Measurements from ENCODE around the gene ALK. TPM values are rescaled to one million over a fixed set of nuclear protein-coding genes. Genes with fewer than 3 reads are reported as not detected.

Gene ALK
- total RNA-seq, 1 experiment from 2014 or later = 0.07 TPM

- intact Hi-C loops (cut with micrococcal nuclease) = no loop called here
- no TSS peak for BruUV-seq (replicated peaks)
- Mint-ChIP-seq H3K36me3 (ENCODE audit: insufficient read depth, unreplicated experiment) (no peaks in the 10 kb centered on the region), H3K4me1 (ENCODE audit: insufficient read depth, unreplicated experiment) (no peaks in the 10 kb centered on the region), H3K4me3 (ENCODE audit: unreplicated experiment) (no peak overlapping the region), H3K27me3 (ENCODE audit: insufficient read depth, unreplicated experiment) (no peaks in the 10 kb centered on the region), H3K27ac (ENCODE audit: low read depth, unreplicated experiment) (no peak overlapping the region), H3K9me3 (ENCODE audit: unreplicated experiment) (peaks cover 2% of the 10 kb centered on the region)
- CTCF ChIA-PET = no interaction called here
- POLR2A ChIA-PET = no interaction called here
- no peak for DNase-seq (ENCODE audit: unreplicated experiment)
- no peak for TF ChIP-seq CTCF (IDR thresholded peaks at IDR 0.05; ENCODE audit: unreplicated experiment)
Measured at GRCh38 chr2:29475499-29475898, 445.9 kb downstream of the ALK start.

GRCh38 chr2:29469961-29470360, 451.4 kb downstream of the ALK start:
- no peak for TF ChIP-seq CTCF (IDR thresholded peaks at IDR 0.05; ENCODE audit: unreplicated experiment)
- no peak overlapping the region for H3K27ac Mint-ChIP-seq (ENCODE audit: low read depth, unreplicated experiment)
- no TSS peak for BruUV-seq (replicated peaks)
- no peaks in the 10 kb centered on the region for H3K4me1 Mint-ChIP-seq (ENCODE audit: insufficient read depth, unreplicated experiment)
- ChIA-PET CTCF (no interaction called here), POLR2A (no interaction called here)
- H3K36me3 Mint-ChIP-seq (ENCODE audit: insufficient read depth, unreplicated experiment) = no peaks in the 10 kb centered on the region
- peaks cover 11% of the 10 kb centered on the region for H3K9me3 Mint-ChIP-seq (ENCODE audit: unreplicated experiment)
- intact Hi-C loops (cut with micrococcal nuclease) = no loop called here
- DNase-seq (ENCODE audit: unreplicated experiment) = no peak
- H3K27me3 Mint-ChIP-seq (ENCODE audit: insufficient read depth, unreplicated experiment) = no peaks in the 10 kb centered on the region
- H3K4me3 Mint-ChIP-seq (ENCODE audit: unreplicated experiment) = no peak overlapping the region

GRCh38 chr2:29469516-29469915, 451.9 kb downstream of the ALK start:
- CTCF ChIA-PET = no interaction called here
- no peak for DNase-seq (ENCODE audit: unreplicated experiment)
- Mint-ChIP-seq H3K9me3 (ENCODE audit: unreplicated experiment) (peaks cover 11% of the 10 kb centered on the region), H3K36me3 (ENCODE audit: insufficient read depth, unreplicated experiment) (no peaks in the 10 kb centered on the region), H3K27ac (ENCODE audit: low read depth, unreplicated experiment) (no peak overlapping the region), H3K4me3 (ENCODE audit: unreplicated experiment) (no peak overlapping the region), H3K4me1 (ENCODE audit: insufficient read depth, unreplicated experiment) (no peaks in the 10 kb centered on the region), H3K27me3 (ENCODE audit: insufficient read depth, unreplicated experiment) (no peaks in the 10 kb centered on the region)
- intact Hi-C loops (cut with micrococcal nuclease) = no loop called here
- POLR2A ChIA-PET = no interaction called here
- no peak for TF ChIP-seq CTCF (IDR thresholded peaks at IDR 0.05; ENCODE audit: unreplicated experiment)
- BruUV-seq (replicated peaks) = no TSS peak

DNA sequence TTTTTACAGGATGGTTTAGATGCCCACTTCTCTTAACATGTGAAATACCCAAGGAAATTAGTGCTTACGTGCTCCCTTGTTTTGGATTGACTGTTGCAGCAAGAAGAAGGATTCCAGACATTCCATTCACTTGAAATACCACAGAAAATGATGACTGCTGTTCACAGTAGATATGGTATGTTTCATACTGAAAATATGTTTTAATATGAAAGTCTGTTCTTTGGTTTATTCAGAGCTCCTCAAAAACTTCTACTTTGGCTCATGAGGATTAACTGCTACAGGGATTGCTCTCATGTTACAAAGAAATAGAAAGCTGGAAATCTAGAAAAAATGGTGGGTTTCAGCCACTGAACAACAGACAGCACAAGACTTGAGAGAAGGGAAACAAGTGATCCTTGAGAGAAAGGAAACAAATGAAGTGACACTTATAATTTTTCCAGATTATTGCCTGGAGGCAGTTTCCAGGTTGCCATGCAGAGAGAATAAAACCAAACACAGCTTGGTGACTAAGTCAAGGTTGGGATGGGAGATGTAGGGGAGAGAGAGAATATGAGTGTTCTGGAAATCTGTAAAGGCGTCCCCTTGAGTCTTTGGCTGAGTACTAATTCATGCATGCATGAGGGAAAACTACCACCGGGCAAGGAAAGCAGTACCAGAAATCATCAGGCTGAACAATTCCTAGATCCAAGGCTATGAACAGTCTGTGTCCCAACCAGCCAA, 458.0 kb downstream of the ALK start:
- Mint-ChIP-seq H3K27ac (ENCODE audit: low read depth, unreplicated experiment) (peak overlapping the region; percentile 92), H3K27me3 (ENCODE audit: insufficient read depth, unreplicated experiment) (no peaks in the 10 kb centered on the region), H3K4me3 (ENCODE audit: unreplicated experiment) (peak overlapping the region; percentile 53), H3K36me3 (ENCODE audit: insufficient read depth, unreplicated experiment) (no peaks in the 10 kb centered on the region), H3K4me1 (ENCODE audit: insufficient read depth, unreplicated experiment) (peaks cover 26% of the 10 kb centered on the region), H3K9me3 (ENCODE audit: unreplicated experiment) (no peaks in the 10 kb centered on the region)
- CTCF ChIA-PET = no interaction called here
- no peak for TF ChIP-seq CTCF (IDR thresholded peaks at IDR 0.05; ENCODE audit: unreplicated experiment)
- intact Hi-C loops (cut with micrococcal nuclease) = loop anchor here (5.0 kb wide), 1 partner anchor 396 kb away; no protein-coding TSS in a partner anchor
- POLR2A ChIA-PET = interaction anchor here (1.2 kb wide), 1 partner anchor 20 kb away, joined by 4 read pairs; no protein-coding TSS in a partner anchor
- peak; percentile 46 for DNase-seq (ENCODE audit: unreplicated experiment)
- BruUV-seq (replicated peaks) = no TSS peak

All from MCF 10A (cell line).